Naive thymus-derived CD4-positive, alpha-beta T cell (primary cell): ENCODE results near the gene LRRTM2. TPM values are rescaled to one million over a fixed set of nuclear protein-coding genes. Genes with fewer than 3 reads are reported as not detected.

Experiments
- polyA plus RNA-seq, 2 donors: library from polyadenylated mRNA; unstranded; fragments of 300-500 nt; fragmentation: Illumina TruSeq; gene quantifications; one replicate each; pipeline ENCODE4 v1.2.3, GENCODE V29; 2021
- total RNA-seq, 6 experiments: library from RNA in 5 of 6; stranded (reverse) in 5 of 6; gene quantifications; 1 replicate in 5 of 6; 2 replicates in 1 of 6; pipeline ENCODE4 v1.2.3 and lab custom pipeline; 2021 to 2026

LRRTM2 gene
- total and polyA plus RNA-seq, 7 experiments from 2014 or later = 0.07 to 0.22 (median 0.11) TPM; not detected in 4

Other genes with a start within 250 kb of the LRRTM2 start
- gene CTNNA1, start 121.9 kb downstream of the LRRTM2 start, total RNA-seq = 10 to 100 TPM in 2 of 5 experiments, 1 to 10 TPM in 3; 3.7 to 52.9 (median 7.1) TPM
- gene CTNNA1, start 121.9 kb downstream of the LRRTM2 start, polyA plus RNA-seq = under 1 TPM; 0.78 to 0.92 TPM